Measurements from ENCODE around the gene LOC101059915.
"Not testable (repeated sequence)": the region's sequence is repeated elsewhere in the genome, so short reads cannot be mapped to it uniquely, and the experiment has no call there.

LOC101059915 gene

GRCh38 chrX:71679575-71680207, 12.3 kb downstream of the LOC101059915 start:
- H3K4me1 ChIP-seq = no peaks in the 10 kb centered on the region
- no peak overlapping the region for H3K4me3 ChIP-seq
- no peaks in the 10 kb centered on the region for H3K27me3 ChIP-seq
- no peaks in the 10 kb centered on the region for H3K9me3 ChIP-seq
- H3K27ac ChIP-seq = no peak overlapping the region
- TF ChIP-seq CTCF (IDR thresholded peaks at IDR 0.05) = no peak
- no peaks in the 10 kb centered on the region for H3K36me3 ChIP-seq
- peak in 1 of 2 donors; percentile 35 for DNase-seq (ENCODE audit: low spot score in 2 of 2)
- intact Hi-C loops (cut with DNase I) = no loop called here

DNA sequence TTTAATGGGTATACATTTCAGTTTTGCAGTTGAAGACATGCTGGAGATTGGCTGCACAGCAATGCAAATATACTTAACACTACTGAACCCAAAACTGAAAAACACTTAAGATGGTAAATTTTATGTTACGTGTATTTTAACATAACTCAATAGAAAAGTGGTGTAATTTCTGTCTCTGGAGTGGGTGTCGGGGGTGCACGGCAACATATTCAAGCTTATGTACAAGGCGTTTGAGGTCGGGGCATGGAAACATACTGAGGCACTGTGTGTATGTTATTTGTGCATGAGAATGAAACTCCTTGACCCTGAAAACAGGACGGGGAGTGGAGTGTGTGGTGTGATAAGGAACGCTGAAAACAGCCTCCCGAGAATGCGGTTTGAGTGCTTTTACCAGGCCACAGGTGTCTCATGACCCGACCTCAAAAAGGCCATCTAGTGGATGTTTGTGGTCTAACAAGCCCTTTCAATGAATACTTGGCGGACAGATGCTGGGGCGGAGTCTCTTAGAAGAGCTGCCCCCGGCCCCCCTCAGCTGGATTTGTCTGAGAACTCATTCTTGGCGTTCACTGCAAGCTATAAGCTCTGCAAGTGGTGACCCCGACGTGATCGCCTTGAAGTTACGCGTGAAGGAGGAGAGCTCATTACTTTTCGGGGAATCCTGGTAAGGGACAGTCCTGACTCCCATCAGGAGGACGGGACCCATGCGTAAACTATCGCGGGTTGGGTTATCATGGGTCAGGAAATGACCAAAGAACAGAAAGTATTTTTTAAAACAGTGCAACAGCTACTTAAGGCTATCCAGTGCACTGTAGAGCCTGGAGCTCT, 29.5 kb downstream of the LOC101059915 start:
- H3K27ac ChIP-seq; H3K36me3 ChIP-seq; H3K4me3 ChIP-seq; H3K4me1 ChIP-seq; intact Hi-C loops (cut with DNase I); DNase-seq (ENCODE audit: low spot score in 2 of 2); H3K9me3 ChIP-seq; H3K27me3 ChIP-seq: not testable (repeated sequence)

DNA sequence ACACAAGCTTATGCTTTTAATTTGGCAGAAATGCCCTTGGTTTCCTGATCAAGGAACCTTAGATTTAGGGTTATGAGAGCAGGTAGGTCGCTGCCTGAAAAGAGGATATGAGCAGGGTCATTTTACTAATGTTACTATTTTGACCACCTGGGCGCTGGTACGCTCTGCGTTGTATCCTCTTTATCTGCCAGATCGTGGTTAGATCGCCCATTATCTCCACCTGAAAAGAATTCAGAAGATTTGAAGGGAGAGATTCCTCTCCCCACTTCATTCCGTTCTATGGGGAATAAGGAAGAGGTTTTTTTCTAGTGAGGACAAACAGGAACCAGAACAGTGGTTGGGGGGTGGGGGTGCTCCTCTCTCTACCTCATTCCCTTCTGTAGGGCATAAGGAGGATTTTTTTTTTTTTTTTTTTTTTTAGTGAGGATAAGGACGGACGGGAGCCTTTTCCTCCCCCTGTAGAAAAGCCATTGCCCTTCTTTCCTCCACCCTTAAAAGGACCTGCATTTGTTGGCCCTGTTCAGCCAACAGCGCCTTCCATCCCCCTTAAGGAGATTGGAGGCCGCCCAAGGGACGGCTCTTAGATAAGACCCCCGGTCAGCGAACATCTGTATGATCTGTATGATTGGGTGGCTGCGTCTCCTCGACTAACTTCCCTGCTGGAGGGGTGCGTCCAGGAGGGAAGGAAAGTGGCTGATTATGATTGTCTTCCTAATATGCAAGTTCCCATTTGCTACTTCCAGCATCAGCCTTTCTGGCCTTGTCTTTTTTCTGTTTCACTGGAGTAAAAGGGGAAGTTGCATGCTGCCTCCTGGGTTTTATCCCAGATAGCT, 30.3 kb downstream of the LOC101059915 start:
- DNase-seq (ENCODE audit: low spot score in 2 of 2); H3K27ac ChIP-seq; H3K36me3 ChIP-seq; H3K27me3 ChIP-seq; intact Hi-C loops (cut with DNase I); H3K4me3 ChIP-seq; H3K9me3 ChIP-seq; H3K4me1 ChIP-seq: not testable (repeated sequence)

- H3K4me3 ChIP-seq; H3K36me3 ChIP-seq; H3K4me1 ChIP-seq; H3K27me3 ChIP-seq; H3K9me3 ChIP-seq; DNase-seq (ENCODE audit: low spot score in 2 of 2); intact Hi-C loops (cut with DNase I); H3K27ac ChIP-seq: not testable (repeated sequence)
These were observed 31.1 kb downstream of the LOC101059915 start for GRCh38 chrX:71698299-71699022.

- H3K4me3 ChIP-seq; H3K36me3 ChIP-seq; intact Hi-C loops (cut with DNase I); H3K27ac ChIP-seq; H3K4me1 ChIP-seq; DNase-seq (ENCODE audit: low spot score in 2 of 2); H3K27me3 ChIP-seq; H3K9me3 ChIP-seq: not testable (repeated sequence)
These were observed 31.6 kb downstream of the LOC101059915 start for GRCh38 chrX:71699023-71699344.

GRCh38 chrX:71702853-71703252, 35.5 kb downstream of the LOC101059915 start:
- H3K4me1 ChIP-seq; H3K4me3 ChIP-seq; H3K36me3 ChIP-seq; H3K27ac ChIP-seq; H3K9me3 ChIP-seq; H3K27me3 ChIP-seq; intact Hi-C loops (cut with DNase I); DNase-seq (ENCODE audit: low spot score in 2 of 2): not testable (repeated sequence)

DNA sequence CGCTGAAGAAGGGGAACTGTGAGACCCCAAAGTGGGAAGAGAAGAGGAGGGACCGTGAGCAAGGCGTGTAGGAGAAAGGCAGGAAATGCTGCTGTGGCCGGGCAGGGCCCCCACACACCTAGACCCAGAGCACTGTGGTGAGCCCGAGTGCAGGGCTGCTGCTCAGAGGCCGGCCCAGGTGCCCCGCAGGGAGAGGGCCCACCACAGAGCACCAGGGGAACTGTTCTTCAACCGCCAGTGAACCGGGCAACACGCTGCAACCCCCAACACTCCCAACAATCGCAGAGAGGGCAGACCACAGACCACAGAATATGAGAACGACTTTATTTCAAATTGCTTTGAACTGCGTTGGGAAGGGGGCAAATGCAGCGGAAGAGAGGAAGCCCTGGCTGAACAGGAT, 46.7 kb downstream of the LOC101059915 start:
- intact Hi-C loops (cut with DNase I); H3K27me3 ChIP-seq; H3K9me3 ChIP-seq; H3K27ac ChIP-seq; H3K4me3 ChIP-seq; H3K36me3 ChIP-seq; DNase-seq (ENCODE audit: low spot score in 2 of 2); H3K4me1 ChIP-seq: not testable (repeated sequence)

GRCh38 chrX:71715551-71715950, 48.2 kb downstream of the LOC101059915 start:
- H3K4me3 ChIP-seq; intact Hi-C loops (cut with DNase I); H3K36me3 ChIP-seq; H3K27me3 ChIP-seq; H3K27ac ChIP-seq; DNase-seq (ENCODE audit: low spot score in 2 of 2); H3K4me1 ChIP-seq; H3K9me3 ChIP-seq: not testable (repeated sequence)

DNA sequence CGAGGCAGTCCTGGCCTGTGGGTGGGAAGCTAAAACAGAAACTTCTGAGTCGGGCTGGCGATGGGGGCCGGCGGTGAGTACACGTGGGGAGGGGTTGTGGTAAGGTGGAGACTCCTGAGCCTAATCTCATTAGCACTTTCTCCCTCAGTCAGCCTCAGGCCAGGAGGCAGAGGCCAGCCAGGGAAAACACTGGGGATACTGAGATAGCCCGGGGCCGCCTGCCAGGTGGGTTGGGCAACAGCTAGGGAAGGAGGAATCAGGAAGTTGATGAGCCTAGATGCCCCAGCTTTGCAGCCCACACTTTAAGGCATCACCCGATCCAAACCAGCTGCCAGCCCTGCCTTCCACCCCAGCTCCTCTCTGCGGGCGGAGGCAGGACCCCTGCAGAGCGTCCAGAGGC, 49.0 kb downstream of the LOC101059915 start:
- H3K27me3 ChIP-seq; H3K9me3 ChIP-seq; DNase-seq (ENCODE audit: low spot score in 2 of 2); H3K4me3 ChIP-seq; intact Hi-C loops (cut with DNase I); H3K36me3 ChIP-seq; H3K27ac ChIP-seq; H3K4me1 ChIP-seq: not testable (repeated sequence)

DNA sequence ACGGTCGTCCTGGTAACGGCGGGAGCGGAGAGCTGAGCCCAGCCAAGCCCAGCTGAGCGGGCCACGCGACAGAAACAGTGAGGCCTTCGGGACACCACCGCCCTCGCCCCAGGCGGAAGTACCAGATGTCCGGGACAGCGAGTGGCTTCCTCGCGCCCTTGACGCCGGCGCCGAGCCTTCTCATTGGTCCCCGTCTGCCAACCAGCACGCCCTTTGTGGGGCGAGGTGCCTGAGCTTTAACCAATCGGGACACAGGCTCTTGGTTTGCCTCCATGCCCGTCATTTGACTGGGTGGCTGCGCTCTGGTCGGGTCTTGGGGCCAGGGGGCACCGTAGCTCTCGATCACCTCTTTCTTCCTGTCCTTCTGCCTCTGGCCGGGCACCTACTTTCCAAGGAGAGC, 50.8 kb downstream of the LOC101059915 start, which contains the start of gene CXorf49:
CXorf49 (minus strand) TSS at position 101 of the 400 bp plus-strand sequence. CDS start 134 bp downstream, outside the sequence.
- intact Hi-C loops (cut with DNase I); H3K4me1 ChIP-seq; H3K4me3 ChIP-seq; H3K36me3 ChIP-seq; H3K27ac ChIP-seq; H3K27me3 ChIP-seq; DNase-seq (ENCODE audit: low spot score in 2 of 2); H3K9me3 ChIP-seq: not testable (repeated sequence)

- H3K9me3 ChIP-seq; H3K36me3 ChIP-seq; H3K27me3 ChIP-seq; intact Hi-C loops (cut with DNase I); H3K4me3 ChIP-seq; DNase-seq (ENCODE audit: low spot score in 2 of 2); H3K27ac ChIP-seq; H3K4me1 ChIP-seq: not testable (repeated sequence)
These were observed 51.8 kb downstream of the LOC101059915 start for GRCh38 chrX:71719195-71719594.

- H3K4me3 ChIP-seq; DNase-seq (ENCODE audit: low spot score in 2 of 2); H3K4me1 ChIP-seq; H3K27me3 ChIP-seq; H3K36me3 ChIP-seq; H3K9me3 ChIP-seq; intact Hi-C loops (cut with DNase I); H3K27ac ChIP-seq: not testable (repeated sequence)
These were observed 53.0 kb downstream of the LOC101059915 start for GRCh38 chrX:71720289-71720886.

Measured in ascending aorta (tissue), 2 donors.